Measurements from ENCODE around the gene CCDC190.

- TF ChIP-seq CTCF (IDR thresholded peaks at IDR 0.05) (no peak), POLR2A (IDR thresholded peaks at IDR 0.05) (no peak)
These were observed 47.8 kb upstream of the CCDC190 start for GRCh38 chr1:162908780-162909179.
